ENCODE data around the gene NEU3.
"Not testable (repeated sequence)": the region's sequence is repeated elsewhere in the genome, so short reads cannot be mapped to it uniquely, and the experiment has no call there.

The NEU3 gene

GRCh38 chr11:74989260-74989638, 516 bp downstream of the NEU3 start:
- DNase-seq, result peak in 1 of 3 experiments; percentile 63

- DNase-seq, result not testable (repeated sequence)
These were observed 1.4 kb downstream of the NEU3 start for GRCh38 chr11:74990150-74990549.

- DNase-seq, result no peak
These were observed 2.2 kb downstream of the NEU3 start for GRCh38 chr11:74990941-74991340.

GRCh38 chr11:74992852-74993251, 4.1 kb downstream of the NEU3 start:
- DNase-seq, result no peak

- no peak for DNase-seq
These were observed 12.2 kb downstream of the NEU3 start for GRCh38 chr11:75000975-75001354.

GRCh38 chr11:75001686-75002085, 13.0 kb downstream of the NEU3 start:
- DNase-seq, result no peak

GRCh38 chr11:75002516-75002915, 13.8 kb downstream of the NEU3 start:
- no peak for DNase-seq

- no peak for DNase-seq
These were observed 15.5 kb downstream of the NEU3 start for GRCh38 chr11:75004215-75004614.

- no peak for DNase-seq
These were observed 22.6 kb downstream of the NEU3 start for GRCh38 chr11:75011357-75011756.

GRCh38 chr11:75011872-75012271, 23.1 kb downstream of the NEU3 start:
- DNase-seq, result no peak

- no peak for DNase-seq
These were observed 24.3 kb downstream of the NEU3 start for GRCh38 chr11:75013051-75013450.

GRCh38 chr11:75014129-75014528, 25.4 kb downstream of the NEU3 start:
- no peak for DNase-seq

- DNase-seq, result not testable (repeated sequence)
These were observed 30.5 kb downstream of the NEU3 start for GRCh38 chr11:75019200-75019599.

GRCh38 chr11:75020328-75020727, 31.6 kb downstream of the NEU3 start:
- DNase-seq, result not testable (repeated sequence)

- DNase-seq, result no peak
These were observed 33.6 kb downstream of the NEU3 start for GRCh38 chr11:75022296-75022695.

GRCh38 chr11:75022759-75023396, 34.1 kb downstream of the NEU3 start:
- peak; percentile 61 to 89 (median 78) for DNase-seq

- DNase-seq, result no peak
These were observed 34.8 kb downstream of the NEU3 start for GRCh38 chr11:75023446-75024067.

- no peak for DNase-seq
These were observed 35.3 kb downstream of the NEU3 start for GRCh38 chr11:75024068-75024449.

GRCh38 chr11:75024764-75025211, 36.1 kb downstream of the NEU3 start:
- DNase-seq, result peak in 2 of 3 experiments; percentile 15 to 51

- DNase-seq, result no peak
These were observed 36.8 kb downstream of the NEU3 start for GRCh38 chr11:75025561-75025960.

GRCh38 chr11:75028321-75028720, 39.6 kb downstream of the NEU3 start:
- peak in 1 of 3 experiments; percentile 57 for DNase-seq

- DNase-seq, result peak; percentile 31 to 90 (median 77)
These were observed 40.0 kb downstream of the NEU3 start for GRCh38 chr11:75028724-75029123.

- no peak for DNase-seq
These were observed 41.3 kb downstream of the NEU3 start for GRCh38 chr11:75029836-75030631.

GRCh38 chr11:75031224-75031753, 42.6 kb downstream of the NEU3 start:
- DNase-seq, result no peak
